ENCODE measurements around the gene LDHD. TPM values are rescaled to one million over a fixed set of nuclear protein-coding genes. Genes with fewer than 3 reads are reported as not detected.

Gene LDHD
- total and polyA plus RNA-seq, 2 experiments from 2014 or later: 0.65 to 1.1 TPM

- in situ Hi-C loops (cut with MboI): no loop called here
- Histone ChIP-seq H3K4me2 (ENCODE audit: unreplicated experiment) (no peak overlapping the region), H3K4me3 (no peak overlapping the region), H3K36me3 (ENCODE audit: low read depth) (no peaks in the 10 kb centered on the region), H3K9ac (no peak overlapping the region), H3K27me3 (replicated peaks; ENCODE audit: insufficient read depth) (no peaks in the 10 kb centered on the region), H3F3A (ENCODE audit: insufficient read depth) (no peaks in the 10 kb centered on the region), H3K27ac (no peak overlapping the region), H3K9me3 (ENCODE audit: low read depth) (no peaks in the 10 kb centered on the region), H2AFZ (no peak overlapping the region), H3K4me1 (ENCODE audit: insufficient read depth) (0 out of 2 replicates have a peak, but pooled peaks cover 7% of the 10 kb centered on the region), H3K79me2 (ENCODE audit: insufficient read depth) (peaks cover 60% of the 10 kb centered on the region), H4K20me1 (ENCODE audit: insufficient read depth) (no peaks in the 10 kb centered on the region), H3K9me2 (ENCODE audit: insufficient read depth) (0 out of 2 replicates have a peak, but pooled peaks cover 4% of the 10 kb centered on the region)
- no peak for DNase-seq
- WGBS, 2 experiments (ENCODE audit: low coverage in 1 of 2, low lambda C conversion rate in 2 of 2, missing lambda C conversion rate in 2 of 2): 93 to 95% methylated on average over 6 of the region's 6 CpGs
- TF ChIP-seq EZH2phosphoT487 (IDR thresholded peaks at IDR 0.05; ENCODE audit: insufficient read depth, low read depth) (no peak), EZH2 (IDR thresholded peaks at IDR 0.05; ENCODE audit: insufficient read depth, poor library complexity, severe bottlenecking) (no peak)
These were observed 35.3 kb downstream of the LDHD start for GRCh38 chr16:75081179-75081859.

- TF ChIP-seq EZH2 (IDR thresholded peaks at IDR 0.05; ENCODE audit: insufficient read depth, poor library complexity, severe bottlenecking) (no peak), EZH2phosphoT487 (IDR thresholded peaks at IDR 0.05; ENCODE audit: insufficient read depth, low read depth) (no peak)
- Histone ChIP-seq H3K36me3 (ENCODE audit: low read depth) (no peaks in the 10 kb centered on the region), H3K27me3 (replicated peaks; ENCODE audit: insufficient read depth) (no peaks in the 10 kb centered on the region), H3K4me1 (ENCODE audit: insufficient read depth) (0 out of 2 replicates have a peak, but pooled peaks cover 4% of the 10 kb centered on the region), H3K27ac (no peak overlapping the region), H2AFZ (no peak overlapping the region), H3K79me2 (ENCODE audit: insufficient read depth) (peaks cover 62% of the 10 kb centered on the region), H4K20me1 (ENCODE audit: insufficient read depth) (no peaks in the 10 kb centered on the region), H3K9ac (no peak overlapping the region), H3K4me2 (ENCODE audit: unreplicated experiment) (no peak overlapping the region), H3F3A (ENCODE audit: insufficient read depth) (no peaks in the 10 kb centered on the region), H3K9me3 (ENCODE audit: low read depth) (no peaks in the 10 kb centered on the region), H3K9me2 (ENCODE audit: insufficient read depth) (0 out of 2 replicates have a peak, but pooled peaks cover 4% of the 10 kb centered on the region), H3K4me3 (no peak overlapping the region)
- DNase-seq: peak; percentile 77
- WGBS, 2 experiments (ENCODE audit: low coverage in 1 of 2, low lambda C conversion rate in 2 of 2, missing lambda C conversion rate in 2 of 2): 89 to 94% methylated on average over 8 of the region's 8 CpGs
- in situ Hi-C loops (cut with MboI): no loop called here
These were observed 36.2 kb downstream of the LDHD start for GRCh38 chr16:75080205-75081029.

DNA sequence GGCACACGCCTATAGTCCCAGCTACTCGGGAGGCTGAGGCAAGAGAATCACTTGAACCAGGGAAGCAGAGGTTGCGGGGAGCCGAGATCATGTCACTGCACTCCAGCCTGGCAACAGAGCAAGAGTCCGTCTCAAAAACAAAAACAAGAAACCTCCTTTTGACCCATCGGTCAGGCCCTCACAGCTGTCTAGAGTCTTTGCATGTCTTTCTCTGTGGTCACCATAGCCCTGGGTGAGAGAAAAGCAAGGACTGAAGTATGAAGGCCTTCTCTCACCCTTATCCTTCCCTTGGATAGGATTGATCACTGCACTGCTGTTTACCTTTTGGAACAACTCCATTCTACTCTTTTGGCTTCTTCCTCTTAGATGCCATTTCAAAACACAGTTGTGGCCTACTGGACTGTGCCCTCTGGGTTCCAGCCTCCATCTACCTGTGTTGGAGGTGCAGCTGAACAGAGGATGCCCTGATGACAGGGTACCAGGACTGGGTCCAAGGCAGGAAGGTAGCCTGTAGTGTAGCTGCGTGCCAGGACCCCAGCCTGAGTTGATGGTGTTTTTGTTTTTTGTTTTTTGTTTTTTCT lies 37.1 kb downstream of the LDHD start:
- no peak for DNase-seq
- Histone ChIP-seq H3K36me3 (ENCODE audit: low read depth) (no peaks in the 10 kb centered on the region), H3K9me2 (ENCODE audit: insufficient read depth) (no peaks in the 10 kb centered on the region), H3K9ac (no peak overlapping the region), H3K27ac (no peak overlapping the region), H3K4me3 (no peak overlapping the region), H4K20me1 (ENCODE audit: insufficient read depth) (no peaks in the 10 kb centered on the region), H3K4me2 (ENCODE audit: unreplicated experiment) (no peak overlapping the region), H3F3A (ENCODE audit: insufficient read depth) (no peaks in the 10 kb centered on the region), H3K79me2 (ENCODE audit: insufficient read depth) (peaks cover 59% of the 10 kb centered on the region), H3K4me1 (ENCODE audit: insufficient read depth) (0 out of 2 replicates have a peak, but pooled peaks cover 4% of the 10 kb centered on the region), H3K9me3 (ENCODE audit: low read depth) (no peaks in the 10 kb centered on the region), H2AFZ (no peak overlapping the region), H3K27me3 (replicated peaks; ENCODE audit: insufficient read depth) (no peaks in the 10 kb centered on the region)
- 91% methylated on average over 7 of the region's 7 CpGs for WGBS, 2 experiments (ENCODE audit: low coverage in 1 of 2, low lambda C conversion rate in 2 of 2, missing lambda C conversion rate in 2 of 2)
- no peak for TF ChIP-seq EZH2phosphoT487 (IDR thresholded peaks at IDR 0.05; ENCODE audit: insufficient read depth, low read depth)
- TF ChIP-seq EZH2 (IDR thresholded peaks at IDR 0.05; ENCODE audit: insufficient read depth, poor library complexity, severe bottlenecking): no peak
- in situ Hi-C loops (cut with MboI): no loop called here

DNA sequence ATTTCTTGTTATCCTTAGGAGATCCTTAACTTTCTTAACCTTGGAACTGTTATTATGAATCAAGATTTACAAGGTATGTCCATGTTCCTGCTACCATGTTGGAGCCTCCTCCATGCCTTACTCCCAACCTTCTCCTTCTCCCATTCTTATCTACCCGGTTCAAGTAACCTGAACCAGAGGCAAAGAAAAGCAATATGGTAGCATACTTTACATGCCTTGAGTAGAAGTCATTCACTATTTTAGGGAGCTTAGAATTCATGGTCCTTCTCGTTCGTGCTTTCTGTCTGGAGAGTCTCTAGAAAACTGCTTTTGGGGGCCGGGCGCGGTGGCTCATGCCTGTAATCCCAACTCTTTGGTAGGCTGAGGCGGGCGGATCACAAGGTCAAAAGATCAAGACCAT lies 37.7 kb downstream of the LDHD start:
- Histone ChIP-seq H3K9me3 (ENCODE audit: low read depth) (no peaks in the 10 kb centered on the region), H3K4me2 (ENCODE audit: unreplicated experiment) (no peak overlapping the region), H3F3A (ENCODE audit: insufficient read depth) (no peaks in the 10 kb centered on the region), H3K9me2 (ENCODE audit: insufficient read depth) (no peaks in the 10 kb centered on the region), H4K20me1 (ENCODE audit: insufficient read depth) (no peaks in the 10 kb centered on the region), H3K36me3 (ENCODE audit: low read depth) (no peaks in the 10 kb centered on the region), H3K79me2 (ENCODE audit: insufficient read depth) (peaks cover 62% of the 10 kb centered on the region), H3K27me3 (replicated peaks; ENCODE audit: insufficient read depth) (no peaks in the 10 kb centered on the region), H3K9ac (no peak overlapping the region), H3K4me3 (no peak overlapping the region), H3K4me1 (ENCODE audit: insufficient read depth) (0 out of 2 replicates have a peak, but pooled peaks cover 4% of the 10 kb centered on the region), H2AFZ (no peak overlapping the region), H3K27ac (no peak overlapping the region)
- DNase-seq: no peak
- TF ChIP-seq EZH2phosphoT487 (IDR thresholded peaks at IDR 0.05; ENCODE audit: insufficient read depth, low read depth) (no peak), EZH2 (IDR thresholded peaks at IDR 0.05; ENCODE audit: insufficient read depth, poor library complexity, severe bottlenecking) (no peak)
- 91 to 94% methylated on average over 8 of the region's 8 CpGs for whole genome bisulfite sequencing, 2 experiments (ENCODE audit: low coverage in 1 of 2, low lambda C conversion rate in 2 of 2, missing lambda C conversion rate in 2 of 2)
- in situ Hi-C loops (cut with MboI): no loop called here

Data from GM23248 (cell line).